HG02852 (cell line): ENCODE data around the gene TMEM63C.

Source experiments
- ATAC-seq: cut with Tn5 transposase; IDR thresholded peaks from one replicate; pipeline ENCODE4 v1.9.1; 2021; ENCODE audit warnings: mild to moderate bottlenecking, moderate library complexity; ENCODE audit not compliant: unreplicated experiment

TMEM63C gene

DNA sequence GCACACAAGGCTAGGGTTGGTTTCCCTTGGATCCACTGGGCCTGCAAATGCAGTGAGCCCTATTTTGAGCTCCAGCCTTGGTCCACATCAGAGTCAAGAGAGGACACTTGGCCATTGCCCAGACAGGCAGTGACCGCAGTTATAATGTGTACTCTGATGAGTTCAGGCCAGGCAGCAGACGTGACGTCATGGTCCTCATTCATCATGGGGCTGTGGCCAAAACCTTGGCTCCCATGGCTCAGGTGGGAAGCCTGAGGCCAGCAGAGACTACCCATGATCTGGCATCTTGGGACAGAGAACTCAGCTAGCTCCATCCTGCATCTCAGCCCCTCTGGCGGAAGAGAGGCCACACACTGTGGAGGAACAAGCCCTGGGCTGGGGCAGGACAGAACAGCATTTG, 16.4 kb downstream of the TMEM63C start:
- ATAC-seq, result no peak

DNA sequence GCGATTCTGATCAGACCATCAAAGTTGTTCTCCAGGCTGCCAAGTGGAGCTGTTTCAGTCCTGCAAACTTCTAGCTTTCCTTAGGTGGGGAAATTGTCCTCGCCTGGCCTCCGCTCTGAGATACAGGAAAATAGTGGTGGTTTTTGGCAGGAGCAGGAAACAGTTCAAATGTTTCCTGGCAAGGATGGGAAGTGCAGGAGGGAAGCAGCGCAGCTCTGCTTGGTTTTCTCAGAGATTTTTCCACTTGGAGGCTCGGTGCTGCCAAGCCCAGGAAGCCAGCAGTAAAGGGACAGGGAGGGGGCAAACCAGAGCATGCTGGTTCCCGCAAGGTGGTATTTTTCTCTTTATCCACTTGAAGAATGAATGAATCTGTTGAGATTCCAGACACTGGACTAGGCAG, 17.0 kb downstream of the TMEM63C start:
- no peak for ATAC-seq

DNA sequence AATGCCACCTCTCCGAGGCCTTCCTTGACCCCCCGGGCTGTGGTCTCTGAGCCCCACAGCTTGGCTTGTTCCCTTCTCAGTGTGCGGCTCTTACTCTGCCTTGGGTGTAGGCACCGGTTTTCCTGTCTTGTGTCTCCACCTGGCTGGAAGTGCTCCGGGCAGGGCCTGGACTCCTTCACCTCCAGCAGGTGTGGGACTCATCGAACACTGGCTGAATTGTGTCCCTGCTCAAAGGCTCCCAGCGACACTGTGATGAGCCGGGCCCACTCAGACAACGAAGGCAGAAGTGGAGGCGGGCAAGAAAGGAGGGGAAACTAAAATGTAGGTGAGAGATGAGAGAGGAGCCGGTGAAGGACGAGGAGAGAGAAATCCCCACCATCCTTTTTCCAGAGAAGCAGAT, 18.0 kb downstream of the TMEM63C start:
- ATAC-seq, result no peak

DNA sequence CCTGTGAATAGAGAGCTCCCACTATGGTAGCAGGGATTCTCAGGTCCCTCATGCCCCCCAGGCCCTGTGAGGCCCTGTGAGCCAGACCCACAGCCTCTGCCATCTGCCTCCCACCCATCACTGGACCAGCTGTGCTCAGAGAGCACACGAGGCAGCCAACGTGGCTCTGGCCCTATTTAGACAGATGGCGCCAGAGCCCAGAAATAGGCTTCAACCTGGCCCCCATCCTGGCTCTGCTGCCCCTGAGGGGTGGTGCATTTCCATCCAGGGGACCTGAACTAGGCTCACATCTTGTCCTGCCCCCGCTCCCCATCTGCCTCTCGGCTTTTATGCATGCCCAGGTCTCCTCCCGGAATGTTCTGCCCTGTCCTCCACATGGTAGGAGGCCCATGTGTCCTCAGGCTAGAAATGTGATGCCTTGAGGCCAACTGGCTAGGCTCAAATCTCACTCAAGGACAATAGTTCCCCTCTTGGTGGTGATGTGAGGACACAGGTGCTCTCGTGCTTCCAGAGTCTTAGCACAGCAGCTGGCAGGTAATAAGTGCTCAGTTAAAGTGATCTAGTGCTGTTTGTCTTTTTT, 18.9 kb downstream of the TMEM63C start:
- ATAC-seq, result no peak

DNA sequence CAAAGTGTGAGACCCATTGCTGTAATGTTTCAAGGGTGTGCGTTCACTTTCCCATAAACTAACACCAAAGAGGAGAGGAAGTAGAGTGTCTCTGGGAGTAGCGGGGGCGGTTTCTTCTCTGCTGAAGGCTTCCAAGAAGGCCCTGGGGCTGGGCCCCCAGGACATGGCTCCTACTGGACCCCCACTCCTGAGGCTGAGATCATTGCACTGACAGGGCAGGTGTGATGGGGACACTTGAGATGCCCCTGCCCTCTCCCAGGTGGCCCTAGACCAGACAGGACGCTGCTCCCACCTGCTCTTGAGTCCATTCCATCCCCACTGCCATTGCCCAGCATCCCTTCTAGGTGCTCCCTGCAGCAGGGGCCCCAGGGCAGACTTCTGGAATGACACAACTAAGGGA, 20.1 kb downstream of the TMEM63C start:
- no peak for ATAC-seq

DNA sequence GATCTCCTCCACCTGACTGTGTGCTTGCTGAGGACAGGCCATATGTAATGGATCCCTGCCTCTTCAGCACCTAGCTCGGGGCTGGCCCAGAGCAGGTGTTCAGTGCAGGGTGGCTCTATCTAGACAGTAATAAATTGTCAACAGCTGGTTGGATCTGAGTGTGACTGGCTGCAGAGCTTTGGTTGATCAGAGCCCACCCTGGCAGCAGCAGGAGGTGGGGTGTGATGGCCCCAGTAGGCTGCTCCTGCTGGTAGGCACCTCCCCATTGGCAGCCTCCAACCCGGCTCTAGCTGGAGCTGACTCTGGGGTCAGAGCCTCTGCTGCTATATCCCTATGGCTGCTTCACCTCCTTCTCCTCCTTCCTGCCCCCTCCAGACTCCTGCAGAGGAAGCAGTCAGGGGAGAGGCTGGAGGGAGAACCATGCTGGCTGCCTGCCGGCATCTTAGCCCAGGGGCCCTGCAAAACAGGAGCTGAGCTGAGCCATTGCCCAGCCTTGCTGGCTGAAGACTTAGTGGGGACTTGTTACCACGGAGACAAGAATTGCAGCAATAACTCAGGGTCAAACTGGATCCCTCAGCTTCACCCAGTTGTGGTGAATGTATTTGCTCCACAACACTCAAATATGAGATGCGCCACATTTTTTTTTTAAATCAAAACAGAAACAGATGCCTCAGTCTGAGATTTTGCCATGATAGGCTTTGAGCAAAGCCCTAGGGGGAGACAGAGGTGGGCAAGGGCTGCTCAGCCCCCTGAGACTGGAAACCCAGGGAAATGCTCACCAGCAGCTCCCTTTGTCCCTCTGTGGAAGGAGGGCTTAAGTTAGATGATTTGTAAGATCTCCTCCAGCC, 22.2 kb downstream of the TMEM63C start:
- ATAC-seq, result no peak

DNA sequence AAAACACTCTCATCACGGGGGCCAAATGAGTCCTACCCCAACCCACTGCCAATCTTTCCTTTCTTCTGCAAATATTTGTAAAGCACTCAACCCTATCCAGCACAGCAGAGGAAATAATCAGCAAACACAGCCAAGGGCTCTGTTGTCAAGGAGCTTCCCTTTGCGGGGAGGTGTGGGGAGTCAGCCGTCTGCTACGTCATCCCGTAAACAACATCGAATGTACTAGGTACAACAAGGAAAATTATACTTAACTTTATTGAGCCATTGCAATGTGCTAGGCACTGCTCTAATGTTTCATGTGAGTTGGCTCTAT, 22.8 kb downstream of the TMEM63C start:
- ATAC-seq, result no peak

DNA sequence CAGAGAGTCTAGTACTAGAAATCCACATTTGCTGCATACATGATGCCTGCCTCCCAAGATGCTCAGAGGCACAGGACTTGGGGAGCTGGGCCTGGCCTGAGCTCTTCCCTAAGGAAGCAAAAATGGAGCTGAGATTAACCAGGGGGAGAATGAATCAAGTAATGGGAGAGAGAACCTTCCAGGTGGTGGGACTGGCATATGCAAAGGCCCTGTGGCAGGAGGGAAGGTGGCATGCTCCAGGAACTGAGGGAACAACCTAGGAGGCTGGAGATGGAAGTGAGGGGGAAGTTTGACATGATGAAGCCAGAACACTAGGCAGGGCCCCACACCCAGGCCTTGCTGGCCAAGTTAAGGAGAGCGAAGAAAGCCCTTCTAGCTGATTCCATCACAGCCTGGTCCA, 23.3 kb downstream of the TMEM63C start:
- ATAC-seq, result no peak

DNA sequence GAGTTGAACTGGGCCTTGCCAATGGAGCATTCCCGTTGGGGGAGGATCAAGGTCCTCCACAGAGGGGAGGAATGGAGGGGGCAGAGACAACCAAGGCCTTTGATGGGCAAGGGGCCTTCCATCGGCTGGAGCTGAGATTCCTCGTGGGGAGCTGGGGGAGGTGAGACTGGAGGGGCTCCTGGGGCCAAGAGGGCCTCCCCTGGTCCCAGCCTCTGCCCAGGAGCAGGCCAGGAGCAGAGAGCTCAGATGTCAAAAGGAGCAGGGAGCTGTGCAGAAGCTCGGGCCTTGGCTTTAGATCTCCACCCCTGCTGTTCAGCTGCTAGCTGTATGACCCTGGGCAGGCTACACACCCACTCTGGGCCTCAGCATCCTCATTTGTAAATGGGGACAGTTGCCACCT, 24.0 kb downstream of the TMEM63C start:
- ATAC-seq, result no peak

DNA sequence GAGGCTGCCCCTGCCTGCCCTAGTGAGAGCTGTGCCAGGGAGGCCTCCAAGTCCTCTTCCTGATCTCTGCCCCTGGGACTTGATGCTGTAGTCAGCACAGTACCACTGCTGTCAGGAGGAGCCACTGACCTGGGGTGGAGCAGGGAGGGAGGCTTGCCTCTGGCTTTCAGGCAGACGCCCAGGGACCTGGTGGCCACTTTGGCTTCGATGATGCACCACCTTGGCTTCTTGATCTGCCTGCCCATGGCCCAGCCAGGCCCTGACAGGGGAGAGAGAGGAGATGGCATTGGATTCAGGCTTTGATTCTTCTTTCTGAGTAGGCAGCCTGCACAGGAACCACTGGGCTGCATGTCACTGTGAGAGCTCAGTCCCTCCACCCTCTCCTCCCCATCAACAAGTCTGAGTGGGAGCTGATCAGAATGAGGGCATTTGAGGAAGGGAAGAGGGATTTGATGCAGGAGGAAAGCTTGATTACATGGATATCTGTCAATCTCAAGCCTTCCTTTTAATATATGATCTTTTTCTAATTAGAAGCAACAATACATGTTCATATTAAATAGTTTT, 24.7 kb downstream of the TMEM63C start:
- ATAC-seq, result no peak

DNA sequence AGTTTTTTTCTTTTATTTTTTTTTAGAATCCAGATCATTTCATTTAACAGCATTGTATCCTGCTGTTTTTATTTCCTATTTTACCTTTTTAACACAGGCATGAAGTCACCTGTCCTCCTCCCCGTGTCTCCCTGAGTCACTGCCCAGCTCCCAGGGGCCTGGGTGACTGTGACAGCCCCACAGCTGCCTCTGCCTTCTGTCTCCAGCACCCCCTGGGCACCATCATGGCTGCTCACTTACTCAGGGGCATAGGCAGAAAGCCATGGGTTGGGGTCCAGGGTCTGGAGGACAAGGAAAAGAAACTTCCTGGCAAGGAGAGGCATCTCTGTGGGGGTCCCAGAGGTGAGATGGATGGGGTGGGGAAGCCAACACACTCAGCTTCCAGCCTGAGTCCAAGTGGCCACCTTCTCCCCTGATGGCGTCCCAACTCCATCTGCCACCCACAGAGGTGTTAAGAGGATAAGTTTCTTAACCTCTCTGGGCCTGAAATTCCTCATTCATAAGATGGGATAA, 25.3 kb downstream of the TMEM63C start:
- no peak for ATAC-seq

DNA sequence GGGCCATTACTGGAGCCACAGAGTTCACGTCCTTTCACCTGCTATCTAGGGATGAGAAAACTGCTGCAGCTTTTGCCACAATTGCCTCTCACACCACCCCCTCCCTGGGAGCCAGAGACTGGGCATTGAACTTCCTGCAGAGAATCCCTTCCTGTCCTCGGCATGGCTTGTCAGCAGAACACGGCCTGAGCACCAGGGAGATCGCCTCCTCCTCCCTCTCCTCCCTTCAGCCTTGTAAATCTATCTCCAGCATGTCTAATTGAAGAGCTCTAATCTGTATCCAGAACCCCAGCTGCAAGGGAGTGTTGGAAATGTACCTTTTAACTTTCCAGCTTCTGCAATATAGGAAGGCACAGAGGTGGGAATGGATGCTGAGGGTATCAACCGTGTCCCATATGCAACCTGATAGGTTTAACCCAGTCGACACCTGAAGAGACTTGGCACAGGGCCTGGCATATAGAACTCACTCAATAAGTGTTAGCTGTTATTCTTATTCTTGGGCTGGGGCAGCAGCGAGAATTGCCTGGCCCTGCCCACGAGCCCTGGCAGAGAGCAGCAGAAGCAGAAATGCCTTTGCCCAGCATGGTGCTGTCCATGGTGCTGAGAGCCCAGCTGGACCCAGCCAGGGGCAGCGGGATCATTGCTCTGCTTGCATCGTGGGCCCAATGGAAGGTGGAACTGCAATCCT, 26.8 kb downstream of the TMEM63C start:
- ATAC-seq, result no peak

DNA sequence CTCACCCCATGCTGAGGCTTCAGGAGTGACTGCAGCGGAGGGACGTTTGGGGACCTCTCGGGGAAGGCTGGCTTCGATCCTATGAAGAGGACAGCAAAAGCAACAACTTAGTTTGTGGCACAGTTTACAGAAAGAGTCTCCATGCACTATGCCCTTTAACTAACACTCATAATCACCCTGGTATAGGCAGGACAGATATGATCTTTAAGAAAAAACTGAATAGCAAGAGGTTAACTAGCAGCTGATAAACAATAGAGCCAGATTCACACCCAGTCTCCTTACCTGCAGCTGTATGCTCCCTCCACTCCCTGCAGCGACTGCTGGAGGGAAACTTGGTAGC, 27.4 kb downstream of the TMEM63C start:
- no peak for ATAC-seq

DNA sequence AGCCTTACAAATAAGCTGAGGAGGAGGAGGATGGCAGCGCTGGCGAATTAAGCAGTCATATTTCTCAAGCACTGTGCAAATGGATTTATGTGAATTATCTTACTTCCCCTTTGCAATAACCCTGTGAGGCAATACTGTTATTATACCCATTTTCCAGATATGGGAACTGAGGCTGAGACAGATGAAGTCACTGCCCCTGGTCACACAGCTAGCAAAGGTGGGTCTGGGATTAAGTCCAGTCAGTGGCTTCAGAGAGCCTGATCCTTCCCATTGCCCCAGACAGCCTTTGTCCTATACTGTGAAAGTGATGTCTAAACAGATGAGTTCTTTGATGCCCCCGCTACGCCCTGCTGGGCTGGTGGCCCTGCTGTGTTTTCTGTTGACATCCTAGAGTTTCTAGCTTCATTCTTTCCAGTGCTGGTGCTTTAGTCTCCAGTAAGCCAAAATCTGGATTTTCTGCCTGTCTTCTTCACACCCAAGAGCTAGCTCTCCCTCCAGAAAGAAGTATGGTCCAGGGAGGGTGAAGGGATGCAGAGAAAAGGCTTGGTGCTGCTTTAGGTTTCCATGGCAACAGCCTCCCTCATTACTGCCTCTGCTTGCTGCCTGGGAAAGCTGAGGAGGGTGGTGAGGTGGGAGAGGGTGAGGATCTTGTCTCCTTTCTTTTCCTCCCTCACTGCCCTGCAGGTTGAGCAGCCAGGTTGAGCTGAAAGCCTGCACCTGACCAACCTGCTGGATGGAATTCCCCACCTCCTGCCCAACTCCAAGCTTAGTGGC, 30.7 kb downstream of the TMEM63C start:
- ATAC-seq, result no peak

DNA sequence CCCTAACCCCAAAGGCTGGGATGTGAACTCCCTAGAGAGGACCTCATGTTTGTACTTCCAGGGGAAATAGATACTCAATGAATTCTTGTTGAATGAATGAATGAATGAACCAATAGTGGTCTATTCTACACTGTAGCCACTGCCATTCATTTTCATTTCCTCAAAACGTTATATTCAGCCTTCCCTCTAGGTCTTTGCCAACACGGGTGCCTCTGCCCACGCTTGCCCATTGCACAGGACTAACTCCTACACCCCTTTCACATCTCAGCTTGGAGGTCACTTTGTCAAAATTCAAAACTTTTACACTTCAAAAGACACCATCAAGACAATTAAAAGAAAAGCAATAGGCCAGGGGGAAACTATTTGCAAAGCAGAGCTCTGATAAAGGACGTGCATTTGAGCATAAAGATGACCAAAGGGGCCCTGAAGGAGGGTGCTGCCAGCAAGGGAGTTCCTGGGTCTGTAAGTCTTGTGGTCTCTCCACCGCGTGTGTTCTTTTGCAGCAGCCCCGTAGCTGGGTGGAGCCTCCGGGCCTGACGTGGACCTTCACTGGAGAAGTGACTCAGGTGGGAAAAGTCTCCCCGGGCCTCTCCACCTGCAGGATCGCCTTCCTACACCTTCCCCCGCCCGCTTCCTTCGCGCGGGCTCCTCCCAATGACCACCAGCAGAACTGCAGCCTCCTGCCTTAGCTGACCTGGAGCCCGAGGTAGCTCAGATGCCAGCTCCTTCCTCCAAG, 31.5 kb downstream of the TMEM63C start:
- ATAC-seq, result no peak

DNA sequence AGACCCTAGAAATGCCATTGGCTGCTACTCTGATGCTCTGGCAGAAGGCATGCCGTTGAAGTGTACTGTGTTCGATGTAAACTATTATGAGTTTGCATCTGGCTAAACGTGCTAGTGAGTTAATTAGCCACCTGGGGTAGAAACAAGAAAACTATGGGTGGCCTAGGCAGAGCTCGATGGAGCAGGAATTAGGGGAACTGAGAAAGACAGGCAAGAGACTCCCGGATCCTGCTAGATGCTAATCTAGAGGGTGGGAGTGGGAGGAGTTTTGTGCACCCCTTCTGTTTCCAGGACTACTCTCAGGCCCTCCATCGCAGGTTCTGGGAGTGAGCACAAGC, 32.0 kb downstream of the TMEM63C start:
- no peak for ATAC-seq

DNA sequence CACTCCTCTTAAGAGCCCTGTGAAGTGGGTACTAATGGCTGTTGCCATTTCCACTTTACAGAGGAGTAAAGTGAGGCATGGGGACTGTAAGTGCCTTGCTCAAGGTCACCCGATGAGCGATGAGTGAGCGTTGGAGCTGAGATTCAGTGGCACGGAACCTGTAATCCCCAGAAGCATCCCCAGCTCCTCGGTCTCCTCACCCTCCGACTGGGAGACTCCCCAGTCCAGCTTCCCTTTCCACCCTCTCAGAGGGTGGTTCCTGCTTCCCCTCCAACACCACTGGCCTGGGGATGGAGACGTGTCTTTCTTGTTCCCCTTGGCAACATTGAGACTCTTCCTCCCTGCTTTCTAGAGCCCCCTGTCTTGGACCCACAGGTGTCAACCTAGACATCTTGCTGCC, 32.6 kb downstream of the TMEM63C start:
- no peak for ATAC-seq

DNA sequence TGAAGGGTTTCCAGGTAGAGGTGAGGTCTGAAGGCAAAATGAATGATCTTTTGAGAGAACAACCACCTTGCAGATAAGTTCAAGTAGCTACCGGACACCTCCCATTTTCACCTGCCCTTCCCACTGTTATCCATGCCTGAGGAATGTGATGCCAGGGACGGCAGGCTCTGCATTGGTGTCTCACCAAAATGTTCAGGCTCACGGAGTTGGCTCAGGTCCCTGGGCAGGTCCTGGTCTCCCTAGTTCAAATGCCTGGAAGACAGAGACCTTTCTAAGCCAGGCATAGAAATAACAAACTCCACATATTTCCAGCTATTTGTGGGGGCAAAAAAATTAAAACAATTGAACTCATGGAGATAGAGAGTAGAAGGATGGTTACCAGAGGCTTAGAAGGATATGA, 36.0 kb downstream of the TMEM63C start:
- no peak for ATAC-seq

DNA sequence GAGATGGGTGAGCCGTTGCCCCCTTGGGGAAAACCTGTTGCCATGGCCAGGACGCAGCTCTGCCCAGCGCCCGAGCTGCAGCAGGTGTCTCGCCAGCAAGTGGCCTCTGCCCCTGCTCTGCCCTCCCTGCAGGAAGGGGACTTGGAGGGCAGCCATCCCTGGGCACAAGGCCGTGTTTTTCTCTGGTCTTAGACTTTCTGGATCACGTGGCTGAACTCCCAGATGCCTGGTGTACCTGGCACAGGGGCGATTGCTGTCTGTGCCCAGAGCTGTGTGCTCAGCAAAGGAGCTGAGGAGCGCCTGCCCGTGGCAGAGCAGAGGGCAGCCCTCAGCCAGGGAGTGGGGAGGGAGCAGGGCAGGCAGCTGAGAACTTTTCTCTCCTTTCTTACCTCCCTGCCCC, 38.0 kb downstream of the TMEM63C start:
- no peak for ATAC-seq

DNA sequence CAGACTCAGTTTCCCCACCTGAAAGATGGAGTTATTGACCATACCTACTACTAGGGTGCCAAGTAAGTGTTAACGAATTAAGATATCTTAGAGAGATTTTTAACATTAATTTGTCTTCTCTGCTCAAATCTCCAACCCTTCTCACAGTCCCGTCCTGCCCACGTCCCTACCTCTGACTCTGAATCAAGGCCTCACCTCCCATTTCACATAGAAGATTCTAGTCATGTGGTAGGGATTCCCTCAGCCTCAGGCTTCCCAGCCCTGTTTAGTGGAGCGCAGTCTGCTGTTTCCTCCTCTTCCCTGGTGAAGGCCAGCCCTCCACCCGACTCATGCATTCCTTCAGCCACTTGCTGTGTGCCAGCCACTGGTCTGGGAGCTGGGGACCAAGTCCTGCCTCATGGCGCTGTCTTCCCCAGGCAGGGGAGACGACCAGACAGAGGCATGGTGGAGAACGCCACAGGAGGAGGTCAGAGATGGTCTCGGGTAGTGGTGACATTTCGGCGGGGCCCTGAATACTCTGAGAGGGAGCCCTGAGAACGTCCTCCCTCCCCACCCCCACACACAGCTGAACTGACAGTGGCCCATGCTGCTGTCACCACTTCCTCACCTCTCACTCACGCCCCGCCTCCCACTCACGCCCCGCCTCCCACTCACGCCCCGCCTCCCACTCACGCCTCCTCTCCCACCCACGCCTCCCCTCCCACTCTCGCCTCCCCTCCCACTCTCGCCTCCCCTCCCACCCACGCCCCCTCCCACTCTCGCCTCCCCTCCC, 38.8 kb downstream of the TMEM63C start:
- ATAC-seq, result no peak
